Measurements from ENCODE around the gene CHI3L1.

The CHI3L1 gene

GRCh38 chr1:203147376-203147775 is 39.1 kb downstream of the CHI3L1 start:
- TF ChIP-seq, protein P1, sequence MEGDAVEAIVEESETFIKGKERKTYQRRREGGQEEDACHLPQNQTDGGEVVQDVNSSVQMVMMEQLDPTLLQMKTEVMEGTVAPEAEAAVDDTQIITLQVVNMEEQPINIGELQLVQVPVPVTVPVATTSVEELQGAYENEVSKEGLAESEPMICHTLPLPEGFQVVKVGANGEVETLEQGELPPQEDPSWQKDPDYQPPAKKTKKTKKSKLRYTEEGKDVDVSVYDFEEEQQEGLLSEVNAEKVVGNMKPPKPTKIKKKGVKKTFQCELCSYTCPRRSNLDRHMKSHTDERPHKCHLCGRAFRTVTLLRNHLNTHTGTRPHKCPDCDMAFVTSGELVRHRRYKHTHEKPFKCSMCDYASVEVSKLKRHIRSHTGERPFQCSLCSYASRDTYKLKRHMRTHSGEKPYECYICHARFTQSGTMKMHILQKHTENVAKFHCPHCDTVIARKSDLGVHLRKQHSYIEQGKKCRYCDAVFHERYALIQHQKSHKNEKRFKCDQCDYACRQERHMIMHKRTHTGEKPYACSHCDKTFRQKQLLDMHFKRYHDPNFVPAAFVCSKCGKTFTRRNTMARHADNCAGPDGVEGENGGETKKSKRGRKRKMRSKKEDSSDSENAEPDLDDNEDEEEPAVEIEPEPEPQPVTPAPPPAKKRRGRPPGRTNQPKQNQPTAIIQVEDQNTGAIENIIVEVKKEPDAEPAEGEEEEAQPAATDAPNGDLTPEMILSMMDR (IDR thresholded peaks at IDR 0.05) = no peak
- Histone ChIP-seq H3K36me3 (no peaks in the 10 kb centered on the region), H3K4me1 (peaks cover 0 to 11% (median 0%) of the 10 kb centered on the region in 4 donors), H3K27me3 (peaks cover 0 to 11% of the 10 kb centered on the region in 2 donors), H3K9me3 (no peaks in the 10 kb centered on the region), H3K4me3 (no peak overlapping the region), H3K27ac (no peak overlapping the region)
- intact Hi-C loops (cut with DNase I; ENCODE audit: low total_unique reads) = no loop called here
- no peak for DNase-seq

- no peak for DNase-seq
- no peak overlapping the region for H3K27ac ChIP-seq
- no peaks in the 10 kb centered on the region for H3K36me3 ChIP-seq
- intact Hi-C loops (cut with DNase I; ENCODE audit: low total_unique reads) = no loop called here
- H3K4me1 ChIP-seq = peaks cover 0 to 8% (median 0%) of the 10 kb centered on the region in 4 donors
- no peaks in the 10 kb centered on the region for H3K9me3 ChIP-seq
- TF ChIP-seq, protein P1 (IDR thresholded peaks at IDR 0.05) = no peak
- peaks cover 0 to 9% of the 10 kb centered on the region in 2 donors for H3K27me3 ChIP-seq
- H3K4me3 ChIP-seq = no peak overlapping the region
Observed at GRCh38 chr1:203146537-203146936, 40.0 kb downstream of the CHI3L1 start.

- Histone ChIP-seq H3K4me3 (no peak overlapping the region), H3K27me3 (peaks cover 0 to 9% of the 10 kb centered on the region in 2 donors), H3K9me3 (no peaks in the 10 kb centered on the region), H3K27ac (no peak overlapping the region), H3K4me1 (peaks cover 0 to 9% (median 0%) of the 10 kb centered on the region in 4 donors), H3K36me3 (no peaks in the 10 kb centered on the region)
- intact Hi-C loops (cut with DNase I; ENCODE audit: low total_unique reads) = no loop called here
- TF ChIP-seq, protein P1 (IDR thresholded peaks at IDR 0.05) = no peak
- no peak for DNase-seq
Observed at GRCh38 chr1:203146042-203146369, 40.5 kb downstream of the CHI3L1 start.

DNA sequence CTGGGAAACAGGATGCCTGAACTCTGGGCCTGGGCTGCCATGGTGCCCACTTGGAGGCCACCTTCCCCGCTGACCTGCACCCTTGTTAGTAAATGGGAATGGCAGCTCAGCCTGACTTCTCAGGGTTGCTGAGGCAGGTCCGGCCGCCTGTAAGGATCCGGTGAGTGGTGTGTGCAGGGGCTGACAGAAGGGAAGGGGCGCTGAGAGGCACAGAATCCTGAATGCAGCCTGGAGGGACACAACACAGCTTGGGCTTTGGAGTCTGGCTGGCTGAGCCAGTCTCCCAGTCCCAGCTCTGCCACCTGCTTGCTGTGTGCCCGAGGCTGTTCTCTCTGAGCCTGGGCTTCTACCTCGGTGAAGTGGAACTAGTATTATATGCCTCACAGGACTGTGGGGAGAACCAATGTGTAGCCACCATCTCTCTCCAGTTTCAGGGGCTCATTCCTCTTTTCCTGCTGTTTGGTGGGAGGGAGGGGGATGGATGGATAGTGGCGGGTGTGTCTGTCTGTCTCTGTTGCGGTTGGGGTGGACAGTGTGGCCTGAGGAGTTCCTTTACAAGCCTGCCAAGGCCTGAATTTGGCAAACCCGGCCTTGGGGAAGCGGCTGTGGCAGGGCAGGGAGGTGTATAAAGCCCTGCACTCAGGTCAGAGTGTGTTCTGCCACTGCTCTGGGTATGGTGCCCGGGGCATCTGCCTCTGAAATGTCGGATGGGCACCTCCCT is 41.0 kb downstream of the CHI3L1 start:
- intact Hi-C loops (cut with DNase I; ENCODE audit: low total_unique reads) = no loop called here
- Histone ChIP-seq H3K27ac (no peak overlapping the region), H3K4me3 (no peak overlapping the region), H3K9me3 (no peaks in the 10 kb centered on the region), H3K36me3 (no peaks in the 10 kb centered on the region), H3K27me3 (peaks cover 0 to 11% of the 10 kb centered on the region in 2 donors), H3K4me1 (peaks cover 0 to 11% (median 0%) of the 10 kb centered on the region in 4 donors)
- TF ChIP-seq, protein P1 (IDR thresholded peaks at IDR 0.05) = no peak
- no peak for DNase-seq

- Histone ChIP-seq H3K4me3 (no peak overlapping the region), H3K27me3 (peaks cover 0 to 14% of the 10 kb centered on the region in 2 donors), H3K36me3 (no peaks in the 10 kb centered on the region), H3K4me1 (peaks cover 0 to 11% (median 0%) of the 10 kb centered on the region in 4 donors), H3K27ac (no peak overlapping the region), H3K9me3 (no peaks in the 10 kb centered on the region)
- intact Hi-C loops (cut with DNase I; ENCODE audit: low total_unique reads) = no loop called here
- no peak for DNase-seq
- TF ChIP-seq, protein P1 (IDR thresholded peaks at IDR 0.05) = no peak
Observed at GRCh38 chr1:203144661-203145060, 41.8 kb downstream of the CHI3L1 start.

Measured in tibial artery (tissue), 4 donors.